Lower leg skin (tissue), 3 donors: ENCODE measurements around the gene SAFB.

ENCODE experiments used
- CTCF ChIP-seq, 3 donors: fragments of 450-650 bp; IDR thresholded peaks; one replicate each; pipeline ENCODE4 v1.5.1; 2016; ENCODE audit warnings: antibody characterized with exemption in 3 of 3, mild to moderate bottlenecking in 3 of 3, moderate library complexity in 2 of 3
- POLR2A ChIP-seq, 2 donors: fragments of 450-650 bp; IDR thresholded peaks; one replicate each; pipeline ENCODE4 v1.6.1; 2016 to 2017; ENCODE audit warnings: antibody characterized with exemption in 2 of 2, mild to moderate bottlenecking in 1 of 2, moderate library complexity in 1 of 2

DNA sequence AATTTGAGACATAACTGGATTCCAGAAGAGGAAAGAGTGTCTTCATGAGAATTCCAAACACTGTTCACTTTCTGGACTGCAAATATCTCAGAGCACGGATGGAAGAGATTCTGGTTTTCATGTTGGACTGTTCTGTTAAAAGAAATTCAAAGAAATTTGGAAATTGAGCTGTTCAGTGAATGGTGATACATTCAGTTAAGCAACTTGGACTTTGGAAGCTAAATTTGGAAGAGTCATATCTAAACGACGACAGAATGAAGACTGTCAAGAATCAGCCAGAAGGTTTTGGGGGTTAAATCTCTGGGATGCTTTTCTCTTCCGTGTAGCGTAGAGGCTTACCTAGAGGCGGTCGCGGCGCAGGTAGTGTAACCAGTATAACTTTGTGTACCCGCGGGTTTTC, 25.6 kb downstream of the SAFB start:
- no peak for TF ChIP-seq CTCF (IDR thresholded peaks at IDR 0.05)
- no peak for TF ChIP-seq POLR2A (IDR thresholded peaks at IDR 0.05)
